Measurements from ENCODE around the gene DYNLL2.

DNA sequence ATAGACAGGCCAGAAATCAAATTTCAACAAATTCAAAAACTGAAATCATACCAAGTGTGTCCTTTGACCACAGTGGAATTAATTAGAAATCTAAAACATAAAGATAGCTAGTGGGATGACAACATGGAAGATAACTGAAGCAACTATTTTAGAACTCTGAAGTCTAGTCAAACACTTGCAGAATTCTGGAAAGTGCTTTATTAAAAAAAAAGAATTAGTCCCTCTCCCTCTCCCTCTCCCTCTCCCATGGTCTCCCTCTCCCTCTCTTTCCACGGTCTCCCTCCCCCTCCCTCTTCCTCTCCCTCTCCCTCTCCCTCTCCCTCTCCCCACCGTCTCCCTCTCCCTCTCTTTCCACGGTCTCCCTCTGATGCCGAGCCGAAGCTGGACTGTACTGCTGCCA is 58.3 kb downstream of the DYNLL2 start:
- TF ChIP-seq CTCF (IDR thresholded peaks at IDR 0.05), result no peak
- TF ChIP-seq POLR2A (IDR thresholded peaks at IDR 0.05), result no peak
- TF ChIP-seq EP300 (IDR thresholded peaks at IDR 0.05), result no peak

All from ovary (tissue), 3 donors.